SK-N-SH (cell line): ENCODE data around the gene PLEKHA6.

Experiments used
- GABPA ChIP-seq: IDR thresholded peaks from 2 replicates; pipeline ENCODE4 v1.4.0; 2012; ENCODE audit warnings: low read depth, mild to moderate bottlenecking
- RAD21 ChIP-seq: IDR thresholded peaks from 2 replicates; pipeline ENCODE4 v1.6.1; 2012; ENCODE audit warnings: mild to moderate bottlenecking, low read length
- TF ChIP-seq, protein P1 (sequence below): fragments of 150-350 bp; IDR thresholded peaks from 2 replicates; pipeline ENCODE4 v1.6.1; 2017; ENCODE audit warnings: antibody characterized with exemption, low read length, low read depth, borderline replicate concordance

DNA sequence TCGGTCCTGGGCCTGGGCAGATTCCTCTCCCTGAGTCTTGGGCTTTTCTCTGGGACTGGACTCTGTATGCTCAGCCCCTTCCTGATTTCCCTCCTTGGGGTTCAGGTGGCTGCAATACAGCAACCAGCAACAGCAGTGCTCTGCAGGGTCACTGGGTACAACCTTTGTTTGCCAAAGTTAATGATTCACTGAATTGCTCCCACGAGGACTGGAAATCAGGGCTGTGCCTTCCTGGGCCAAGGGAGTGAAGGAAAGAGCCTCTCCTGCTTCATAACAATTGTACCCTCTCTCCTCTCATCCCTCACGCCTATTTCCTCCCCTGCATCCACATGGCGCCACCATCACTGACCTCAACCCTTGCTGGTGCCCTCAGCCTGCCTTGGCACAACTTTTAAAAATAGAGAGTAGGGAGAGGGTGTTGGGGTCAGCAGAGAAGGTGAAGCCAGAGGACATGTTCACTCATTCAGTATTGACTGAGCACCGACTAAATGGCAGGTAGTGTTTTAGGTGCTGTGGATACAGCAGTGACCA lies 93.2 kb downstream of the PLEKHA6 start:
- TF ChIP-seq, protein P1, sequence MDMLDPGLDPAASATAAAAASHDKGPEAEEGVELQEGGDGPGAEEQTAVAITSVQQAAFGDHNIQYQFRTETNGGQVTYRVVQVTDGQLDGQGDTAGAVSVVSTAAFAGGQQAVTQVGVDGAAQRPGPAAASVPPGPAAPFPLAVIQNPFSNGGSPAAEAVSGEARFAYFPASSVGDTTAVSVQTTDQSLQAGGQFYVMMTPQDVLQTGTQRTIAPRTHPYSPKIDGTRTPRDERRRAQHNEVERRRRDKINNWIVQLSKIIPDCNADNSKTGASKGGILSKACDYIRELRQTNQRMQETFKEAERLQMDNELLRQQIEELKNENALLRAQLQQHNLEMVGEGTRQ = no peak
- TF ChIP-seq RAD21 (no peak), GABPA (no peak)
